K562 (cell line): ENCODE results near the gene ZNF557. TPM values are rescaled to one million over a fixed set of nuclear protein-coding genes. Genes with fewer than 3 reads are reported as not detected.

Experiments
- polyA plus RNA-seq, 8 experiments: library from polyadenylated mRNA; depleted of rRNA in 4 of 8; stranded (reverse) in 5 of 8; unstranded in 3 of 8; fragments of >200 nt; fragmentation: Nextera tagmentation in 2 of 8; fragmentation: Illumina TruSeq in 1 of 8; extraction: Ambion mirVana in 2 of 8; extraction: Trizol in 1 of 8; gene quantifications; 2 replicates each; pipeline versions ENCODE4 v1.2.1 to v1.2.3, GENCODE V29; 2011 to 2014; ENCODE audit warnings: inconsistent platforms in 1 of 8, missing spikeins in 1 of 8
- total RNA-seq, 7 experiments: library from RNA; depleted of rRNA in 6 of 7; stranded (reverse); fragments of >200 nt in 6 of 7; fragmentation: Illumina TruSeq in 2 of 7; extraction: Trizol in 2 of 7; gene quantifications; 2 replicates each; pipeline versions ENCODE4 v1.2.1 to v1.2.3, GENCODE V29; 2011 to 2021; ENCODE audit warnings: low replicate concordance in 1 of 7

The ZNF557 gene
- total and polyA plus RNA-seq, 9 of the 15 experiments (the other 6 are each of a cell fraction or from before 2014, with no cell fraction given) = 2.2 to 6.6 (median 4.4) TPM

Other genes with a start within 250 kb of the ZNF557 start
- 0.08 and 0.09 TPM in 2 replicates for gene ADGRE1, start 182.1 kb upstream of the ZNF557 start, total RNA-seq (2014; rRNA removed)
- gene ADGRE1, start 182.1 kb upstream of the ZNF557 start, total RNA-seq (2014; rRNA removed; fragmentation: Illumina TruSeq; extraction: Trizol) = 0.22 and 0.45 TPM in 2 replicates
- 0.25 and 0.26 TPM in 2 replicates for gene ADGRE1, start 182.1 kb upstream of the ZNF557 start, total RNA-seq (2015; rRNA removed; fragmentation: Illumina TruSeq; extraction: Trizol)
- gene ADGRE1, start 182.1 kb upstream of the ZNF557 start, total RNA-seq (2021) = 0.07 and 0.49 TPM in 2 replicates
- 0.19 and 0.25 TPM in 2 replicates for gene ADGRE1, start 182.1 kb upstream of the ZNF557 start, polyA plus RNA-seq (2011; rRNA removed)
- 0.25 and 0.30 TPM in 2 replicates for gene ADGRE1, start 182.1 kb upstream of the ZNF557 start, polyA plus RNA-seq (2014; fragmentation: Illumina TruSeq; extraction: Trizol)
- under 1 TPM in 1 of 2 experiments, not detected in 1; 0.28 TPM for gene ADGRE1, start 182.1 kb upstream of the ZNF557 start, polyA plus RNA-seq (2014; fragmentation: Nextera tagmentation; extraction: Ambion mirVana)
- 0.24 and 0.31 TPM in 2 replicates for gene ADGRE1, start 182.1 kb upstream of the ZNF557 start, polyA plus RNA-seq (2014; rRNA removed)
- gene MBD3L2B, start 48.3 kb upstream of the ZNF557 start, total RNA-seq (2014; rRNA removed) = not detected in 2 replicates
- not detected in 2 replicates for gene MBD3L2B, start 48.3 kb upstream of the ZNF557 start, total RNA-seq (2014; rRNA removed; fragmentation: Illumina TruSeq; extraction: Trizol)
- not detected in 2 replicates for gene MBD3L2B, start 48.3 kb upstream of the ZNF557 start, total RNA-seq (2015; rRNA removed; fragmentation: Illumina TruSeq; extraction: Trizol)
- not detected in 2 replicates for gene MBD3L2B, start 48.3 kb upstream of the ZNF557 start, total RNA-seq (2021)
- not detected in 2 replicates for gene MBD3L2B, start 48.3 kb upstream of the ZNF557 start, polyA plus RNA-seq (2011; rRNA removed)
- gene MBD3L2B, start 48.3 kb upstream of the ZNF557 start, polyA plus RNA-seq (2014; fragmentation: Illumina TruSeq; extraction: Trizol) = not detected in 2 replicates
- gene MBD3L2B, start 48.3 kb upstream of the ZNF557 start, polyA plus RNA-seq (2014; fragmentation: Nextera tagmentation; extraction: Ambion mirVana) = not detected
- gene MBD3L2B, start 48.3 kb upstream of the ZNF557 start, polyA plus RNA-seq (2014; rRNA removed) = not detected in 2 replicates
- gene MBD3L5, start 39.1 kb upstream of the ZNF557 start, total RNA-seq (2014; rRNA removed) = not detected in 2 replicates
- not detected in 2 replicates for gene MBD3L5, start 39.1 kb upstream of the ZNF557 start, total RNA-seq (2014; rRNA removed; fragmentation: Illumina TruSeq; extraction: Trizol)
- not detected in 2 replicates for gene MBD3L5, start 39.1 kb upstream of the ZNF557 start, total RNA-seq (2015; rRNA removed; fragmentation: Illumina TruSeq; extraction: Trizol)
- gene MBD3L5, start 39.1 kb upstream of the ZNF557 start, total RNA-seq (2021) = not detected in 2 replicates
- gene MBD3L5, start 39.1 kb upstream of the ZNF557 start, polyA plus RNA-seq (2011; rRNA removed) = not detected in 2 replicates
- not detected in 2 replicates for gene MBD3L5, start 39.1 kb upstream of the ZNF557 start, polyA plus RNA-seq (2014; fragmentation: Illumina TruSeq; extraction: Trizol)
- gene MBD3L5, start 39.1 kb upstream of the ZNF557 start, polyA plus RNA-seq (2014; fragmentation: Nextera tagmentation; extraction: Ambion mirVana) = not detected
- gene MBD3L5, start 39.1 kb upstream of the ZNF557 start, polyA plus RNA-seq (2014; rRNA removed) = not detected in 2 replicates
- gene MBD3L4, start 29.5 kb upstream of the ZNF557 start, total RNA-seq (2014; rRNA removed) = not detected in 2 replicates
- not detected in 2 replicates for gene MBD3L4, start 29.5 kb upstream of the ZNF557 start, total RNA-seq (2014; rRNA removed; fragmentation: Illumina TruSeq; extraction: Trizol)
- not detected in 2 replicates for gene MBD3L4, start 29.5 kb upstream of the ZNF557 start, total RNA-seq (2015; rRNA removed; fragmentation: Illumina TruSeq; extraction: Trizol)
- not detected in 2 replicates for gene MBD3L4, start 29.5 kb upstream of the ZNF557 start, total RNA-seq (2021)
- gene MBD3L4, start 29.5 kb upstream of the ZNF557 start, polyA plus RNA-seq (2011; rRNA removed) = not detected in 2 replicates
- gene MBD3L4, start 29.5 kb upstream of the ZNF557 start, polyA plus RNA-seq (2014; fragmentation: Illumina TruSeq; extraction: Trizol) = not detected in 2 replicates
- gene MBD3L4, start 29.5 kb upstream of the ZNF557 start, polyA plus RNA-seq (2014; fragmentation: Nextera tagmentation; extraction: Ambion mirVana) = not detected
- not detected in 2 replicates for gene MBD3L4, start 29.5 kb upstream of the ZNF557 start, polyA plus RNA-seq (2014; rRNA removed)
- not detected in 2 replicates for gene MBD3L2, start 20.4 kb upstream of the ZNF557 start, total RNA-seq (2014; rRNA removed)
- gene MBD3L2, start 20.4 kb upstream of the ZNF557 start, total RNA-seq (2014; rRNA removed; fragmentation: Illumina TruSeq; extraction: Trizol) = not detected in 2 replicates
- not detected in 2 replicates for gene MBD3L2, start 20.4 kb upstream of the ZNF557 start, total RNA-seq (2015; rRNA removed; fragmentation: Illumina TruSeq; extraction: Trizol)
- not detected in 2 replicates for gene MBD3L2, start 20.4 kb upstream of the ZNF557 start, total RNA-seq (2021)
- gene MBD3L2, start 20.4 kb upstream of the ZNF557 start, polyA plus RNA-seq (2011; rRNA removed) = not detected in 2 replicates
- gene MBD3L2, start 20.4 kb upstream of the ZNF557 start, polyA plus RNA-seq (2014; fragmentation: Illumina TruSeq; extraction: Trizol) = not detected in 2 replicates
- gene MBD3L2, start 20.4 kb upstream of the ZNF557 start, polyA plus RNA-seq (2014; fragmentation: Nextera tagmentation; extraction: Ambion mirVana) = not detected
- not detected in 2 replicates for gene MBD3L2, start 20.4 kb upstream of the ZNF557 start, polyA plus RNA-seq (2014; rRNA removed)
- not detected in 2 replicates for gene MBD3L3, start 11.0 kb upstream of the ZNF557 start, total RNA-seq (2014; rRNA removed)
- gene MBD3L3, start 11.0 kb upstream of the ZNF557 start, total RNA-seq (2014; rRNA removed; fragmentation: Illumina TruSeq; extraction: Trizol) = not detected in 2 replicates
- not detected in 2 replicates for gene MBD3L3, start 11.0 kb upstream of the ZNF557 start, total RNA-seq (2015; rRNA removed; fragmentation: Illumina TruSeq; extraction: Trizol)
- gene MBD3L3, start 11.0 kb upstream of the ZNF557 start, total RNA-seq (2021) = not detected in 2 replicates
- gene MBD3L3, start 11.0 kb upstream of the ZNF557 start, polyA plus RNA-seq (2011; rRNA removed) = not detected in 2 replicates
- not detected in 2 replicates for gene MBD3L3, start 11.0 kb upstream of the ZNF557 start, polyA plus RNA-seq (2014; fragmentation: Illumina TruSeq; extraction: Trizol)
- gene MBD3L3, start 11.0 kb upstream of the ZNF557 start, polyA plus RNA-seq (2014; fragmentation: Nextera tagmentation; extraction: Ambion mirVana) = not detected
- not detected in 2 replicates for gene MBD3L3, start 11.0 kb upstream of the ZNF557 start, polyA plus RNA-seq (2014; rRNA removed)
- gene INSR, start 224.7 kb downstream of the ZNF557 start, total RNA-seq (2014; rRNA removed) = 0.41 and 0.94 TPM in 2 replicates
- 0.29 and 0.57 TPM in 2 replicates for gene INSR, start 224.7 kb downstream of the ZNF557 start, total RNA-seq (2014; rRNA removed; fragmentation: Illumina TruSeq; extraction: Trizol)
- gene INSR, start 224.7 kb downstream of the ZNF557 start, total RNA-seq (2015; rRNA removed; fragmentation: Illumina TruSeq; extraction: Trizol) = 0.11 and 0.57 TPM in 2 replicates
- gene INSR, start 224.7 kb downstream of the ZNF557 start, total RNA-seq (2021) = 0.69 and 0.94 TPM in 2 replicates
- gene INSR, start 224.7 kb downstream of the ZNF557 start, polyA plus RNA-seq (2011; rRNA removed) = 0.60 and 0.83 TPM in 2 replicates
- gene INSR, start 224.7 kb downstream of the ZNF557 start, polyA plus RNA-seq (2014; fragmentation: Illumina TruSeq; extraction: Trizol) = 0.43 and 0.79 TPM in 2 replicates
- under 1 TPM; 0.04 to 0.07 TPM for gene INSR, start 224.7 kb downstream of the ZNF557 start, polyA plus RNA-seq (2014; fragmentation: Nextera tagmentation; extraction: Ambion mirVana)
- 0.42 and 0.88 TPM in 2 replicates for gene INSR, start 224.7 kb downstream of the ZNF557 start, polyA plus RNA-seq (2014; rRNA removed)